Measurements from ENCODE around the gene NUMA1. TPM values are rescaled to one million over a fixed set of nuclear protein-coding genes. Genes with fewer than 3 reads are reported as not detected.

NUMA1 gene
- total RNA-seq, 1 experiment from 2014 or later = 109 TPM

- TF ChIP-seq CTCF (IDR thresholded peaks at IDR 0.05; ENCODE audit: unreplicated experiment) = no peak
- no peak for DNase-seq (ENCODE audit: unreplicated experiment)
- BruUV-seq (replicated peaks) = no TSS peak
- peak overlapping the region; percentile 38 for H3K4me3 Mint-ChIP-seq (ENCODE audit: unreplicated experiment)
- H3K27me3 Mint-ChIP-seq (ENCODE audit: insufficient read depth, unreplicated experiment) = no peaks in the 10 kb centered on the region
- peaks cover 58% of the 10 kb centered on the region for H3K4me1 Mint-ChIP-seq (ENCODE audit: insufficient read depth, unreplicated experiment)
- H3K27ac Mint-ChIP-seq (ENCODE audit: low read depth, unreplicated experiment) = peak overlapping the region; percentile 96
- POLR2A ChIA-PET = interaction anchor here (0.7 to 15.4 kb wide), 5 partner anchors 8 to 1673 kb away, joined by 3 to 282 read pairs (median 3); partner anchors contain the start of gene NUMA1
- peaks cover 25% of the 10 kb centered on the region for H3K36me3 Mint-ChIP-seq (ENCODE audit: insufficient read depth, unreplicated experiment)
- CTCF ChIA-PET = interaction anchor here (0.8 to 1.4 kb wide), 4 partner anchors 11 to 54 kb away, joined by 3 read pairs; partner anchors contain the start of gene ANAPC15
- no peaks in the 10 kb centered on the region for H3K9me3 Mint-ChIP-seq (ENCODE audit: unreplicated experiment)
- intact Hi-C loops (cut with micrococcal nuclease) = no loop called here
Measured at GRCh38 chr11:72067676-72068075, 12.7 kb downstream of the NUMA1 start.

GRCh38 chr11:72067266-72067665, 13.1 kb downstream of the NUMA1 start:
- BruUV-seq (replicated peaks) = no TSS peak
- peaks cover 54% of the 10 kb centered on the region for H3K4me1 Mint-ChIP-seq (ENCODE audit: insufficient read depth, unreplicated experiment)

GRCh38 chr11:72066855-72067254, 13.5 kb downstream of the NUMA1 start:
- Mint-ChIP-seq H3K9me3 (ENCODE audit: unreplicated experiment) (no peaks in the 10 kb centered on the region), H3K27me3 (ENCODE audit: insufficient read depth, unreplicated experiment) (no peaks in the 10 kb centered on the region), H3K4me1 (ENCODE audit: insufficient read depth, unreplicated experiment) (peaks cover 50% of the 10 kb centered on the region), H3K4me3 (ENCODE audit: unreplicated experiment) (no peak overlapping the region), H3K27ac (ENCODE audit: low read depth, unreplicated experiment) (peak overlapping the region; percentile 96), H3K36me3 (ENCODE audit: insufficient read depth, unreplicated experiment) (peaks cover 28% of the 10 kb centered on the region)
- no TSS peak for BruUV-seq (replicated peaks)
- intact Hi-C loops (cut with micrococcal nuclease) = no loop called here
- ChIA-PET CTCF (interaction anchor here (0.5 to 1.5 kb wide), 6 partner anchors 11 to 365 kb away, joined by 3 to 5 read pairs (median 3); no protein-coding TSS in a partner anchor), POLR2A (interaction anchor here (0.7 to 15.4 kb wide), 5 partner anchors 7 to 1674 kb away, joined by 3 to 282 read pairs (median 3); partner anchors contain the start of gene NUMA1)
- no peak for DNase-seq (ENCODE audit: unreplicated experiment)
- TF ChIP-seq CTCF (IDR thresholded peaks at IDR 0.05; ENCODE audit: unreplicated experiment) = no peak

More at GRCh38 chr11:72067266-72067665, 13.1 kb downstream of the NUMA1 start:
- DNase-seq (ENCODE audit: unreplicated experiment) = no peak
- Mint-ChIP-seq H3K27ac (ENCODE audit: low read depth, unreplicated experiment) (peak overlapping the region; percentile 96), H3K4me3 (ENCODE audit: unreplicated experiment) (no peak overlapping the region), H3K36me3 (ENCODE audit: insufficient read depth, unreplicated experiment) (peaks cover 28% of the 10 kb centered on the region), H3K9me3 (ENCODE audit: unreplicated experiment) (no peaks in the 10 kb centered on the region), H3K27me3 (ENCODE audit: insufficient read depth, unreplicated experiment) (no peaks in the 10 kb centered on the region)
- no peak for TF ChIP-seq CTCF (IDR thresholded peaks at IDR 0.05; ENCODE audit: unreplicated experiment)
- ChIA-PET CTCF (interaction anchor here (0.9 to 1.5 kb wide), 5 partner anchors 11 to 364 kb away, joined by 3 to 5 read pairs (median 3); partner anchors contain the start of gene ANAPC15), POLR2A (interaction anchor here (0.7 to 15.4 kb wide), 6 partner anchors 7 to 1674 kb away, joined by 3 to 282 read pairs (median 3); partner anchors contain the start of gene NUMA1)
- intact Hi-C loops (cut with micrococcal nuclease) = no loop called here

GRCh38 chr11:72061739-72062396, 18.5 kb downstream of the NUMA1 start:
- peaks cover 26% of the 10 kb centered on the region for H3K36me3 Mint-ChIP-seq (ENCODE audit: insufficient read depth, unreplicated experiment)
- intact Hi-C loops (cut with micrococcal nuclease) = no loop called here
- no TSS peak for BruUV-seq (replicated peaks)
- H3K4me3 Mint-ChIP-seq (ENCODE audit: unreplicated experiment) = no peak overlapping the region
- peak overlapping the region; percentile 65 for H3K27ac Mint-ChIP-seq (ENCODE audit: low read depth, unreplicated experiment)
- no peak for DNase-seq (ENCODE audit: unreplicated experiment)
- ChIA-PET CTCF (interaction anchor here (0.5 to 2.0 kb wide), 4 partner anchors 9 to 121 kb away, joined by 3 to 6 read pairs (median 4); no protein-coding TSS in a partner anchor), POLR2A (interaction anchor here (0.6 to 3.7 kb wide), 5 partner anchors 8 to 83 kb away, joined by 3 to 20 read pairs (median 3); no protein-coding TSS in a partner anchor)
- no peak for TF ChIP-seq CTCF (IDR thresholded peaks at IDR 0.05; ENCODE audit: unreplicated experiment)
- H3K27me3 Mint-ChIP-seq (ENCODE audit: insufficient read depth, unreplicated experiment) = no peaks in the 10 kb centered on the region
- H3K4me1 Mint-ChIP-seq (ENCODE audit: insufficient read depth, unreplicated experiment) = peaks cover 17% of the 10 kb centered on the region
- H3K9me3 Mint-ChIP-seq (ENCODE audit: unreplicated experiment) = no peaks in the 10 kb centered on the region
